NCI-H510A (cell line): ENCODE data around the gene IL1RL1.

Experiments used
- DNase-seq: peaks from one replicate; lab custom pipeline; 2025; lab: John Stamatoyannopoulos, UW

The IL1RL1 gene

DNA sequence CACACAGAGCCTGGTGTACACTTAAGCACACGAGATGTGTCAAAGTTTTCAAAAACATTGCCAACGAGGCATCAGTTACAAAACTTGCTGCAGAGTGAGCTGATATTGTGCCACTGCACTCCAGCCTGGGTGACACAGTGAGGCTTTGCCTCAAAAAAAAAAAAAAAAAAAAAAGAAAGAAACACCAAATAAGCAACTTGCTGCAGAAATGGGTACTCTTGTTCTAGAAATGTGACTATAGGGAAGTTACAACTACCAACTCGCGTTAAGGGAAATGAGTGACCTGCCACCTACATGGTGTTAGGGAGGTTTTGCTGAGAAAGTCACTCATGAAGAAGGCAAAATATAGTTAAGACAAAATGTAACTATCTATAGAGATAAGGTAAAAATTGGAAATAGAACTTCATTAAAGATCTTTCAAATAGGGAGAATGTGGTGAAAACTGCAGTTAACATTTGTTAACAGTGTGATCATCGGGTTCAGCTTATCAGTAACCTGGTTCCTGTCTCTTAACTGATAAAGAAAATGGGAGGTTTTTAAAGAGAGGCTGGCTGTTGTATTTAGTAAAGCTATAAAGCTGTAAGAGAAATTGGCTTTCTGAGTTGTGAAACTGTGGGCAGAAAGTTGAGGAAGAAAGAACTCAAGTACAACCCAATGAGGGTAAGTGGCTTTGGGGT, at the start of gene IL1RL1:
TSS of gene IL1RL1 (plus strand) at position 600 of the 677 bp plus-strand sequence. CDS start 26,702 bp downstream, outside the sequence.
- no peak for DNase-seq

- DNase-seq = no peak
Observed at GRCh38 chr2:102262216-102263129, 48.9 kb upstream of the IL1RL1 start.

GRCh38 chr2:102264952-102265351, 46.4 kb upstream of the IL1RL1 start:
- DNase-seq = no peak

GRCh38 chr2:102266204-102266603, 45.2 kb upstream of the IL1RL1 start:
- no peak for DNase-seq

- no peak for DNase-seq
Observed at GRCh38 chr2:102267774-102268173, 43.6 kb upstream of the IL1RL1 start.

DNA sequence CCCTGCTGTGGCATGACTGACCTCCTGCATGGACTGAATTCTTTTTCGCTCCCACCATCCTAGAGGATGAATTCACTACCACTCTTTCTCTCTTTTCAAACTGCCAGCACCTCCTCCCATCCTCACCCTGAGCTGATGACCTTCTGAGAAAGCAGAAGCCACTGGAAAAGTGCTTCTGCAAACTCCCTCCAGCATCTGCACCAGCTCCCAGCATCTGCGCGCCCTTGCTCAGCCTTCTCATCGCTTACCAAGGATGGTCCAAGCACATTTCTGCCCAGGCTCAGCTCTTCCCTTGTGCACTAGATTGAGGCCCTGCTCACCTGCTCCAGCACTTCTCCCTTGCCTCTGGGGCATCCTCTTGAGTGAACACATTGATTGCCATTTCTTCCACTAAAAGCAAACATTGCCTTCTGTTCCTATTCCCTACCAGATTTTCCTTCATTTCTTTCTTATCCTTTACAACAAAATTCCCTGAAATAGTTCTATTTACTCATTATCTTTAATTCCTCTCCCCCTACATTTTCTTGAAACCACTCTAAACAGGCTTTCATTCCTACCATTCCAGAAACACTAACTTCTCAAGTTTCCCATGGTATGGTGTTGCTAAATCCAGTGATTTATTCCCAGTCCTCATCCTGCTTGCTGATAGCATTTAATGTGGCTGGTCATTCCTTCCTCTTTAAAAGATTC, 42.7 kb upstream of the IL1RL1 start:
- no peak for DNase-seq

- no peak for DNase-seq
Observed at GRCh38 chr2:102269200-102269524, 42.2 kb upstream of the IL1RL1 start.

DNA sequence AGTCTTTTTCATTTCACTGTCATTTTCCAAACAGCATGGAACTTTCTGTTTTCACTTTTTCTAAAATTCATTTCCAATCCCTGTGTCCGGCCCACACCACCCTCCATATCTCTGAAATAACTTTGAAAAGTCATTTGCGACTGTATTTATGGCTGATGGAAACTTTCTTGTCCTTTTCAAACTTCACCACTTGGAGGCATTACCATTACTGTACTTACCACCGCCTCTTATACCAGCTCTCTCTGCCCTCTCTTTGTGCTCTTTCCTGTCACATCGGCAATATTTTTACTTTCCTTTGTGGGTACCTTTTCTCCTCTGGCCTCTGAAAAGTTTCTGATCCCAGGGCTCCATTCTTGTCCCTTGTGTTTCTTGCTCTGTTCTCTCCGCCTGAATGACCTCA, 39.5 kb upstream of the IL1RL1 start:
- DNase-seq = no peak

DNA sequence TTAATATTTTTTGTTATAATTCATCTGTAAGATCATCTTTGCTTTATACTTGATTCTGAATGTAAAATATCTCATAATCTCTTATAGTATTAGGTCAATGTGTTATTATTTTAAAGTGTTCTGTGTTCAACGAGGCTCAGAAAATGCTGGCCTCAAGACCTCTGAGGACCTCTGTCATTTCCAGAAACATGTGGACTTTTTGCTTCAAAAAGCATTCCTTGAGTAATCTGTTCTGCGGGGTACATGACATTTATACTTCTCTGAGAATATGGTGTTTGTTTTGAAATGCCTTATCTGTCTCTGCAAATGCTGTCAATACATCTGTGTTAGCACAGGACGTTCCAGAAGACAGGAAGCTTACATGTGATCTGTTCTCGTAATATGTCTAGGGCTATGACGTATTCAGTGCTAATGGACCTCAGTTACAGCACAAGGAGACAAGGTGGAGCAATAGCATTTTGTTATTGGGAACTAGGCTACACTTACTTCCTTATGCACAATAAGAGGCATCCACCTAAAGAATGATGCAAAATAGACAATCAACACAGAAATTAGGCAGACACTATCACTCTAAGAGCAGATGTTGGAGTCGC, 37.6 kb upstream of the IL1RL1 start:
- no peak for DNase-seq

DNA sequence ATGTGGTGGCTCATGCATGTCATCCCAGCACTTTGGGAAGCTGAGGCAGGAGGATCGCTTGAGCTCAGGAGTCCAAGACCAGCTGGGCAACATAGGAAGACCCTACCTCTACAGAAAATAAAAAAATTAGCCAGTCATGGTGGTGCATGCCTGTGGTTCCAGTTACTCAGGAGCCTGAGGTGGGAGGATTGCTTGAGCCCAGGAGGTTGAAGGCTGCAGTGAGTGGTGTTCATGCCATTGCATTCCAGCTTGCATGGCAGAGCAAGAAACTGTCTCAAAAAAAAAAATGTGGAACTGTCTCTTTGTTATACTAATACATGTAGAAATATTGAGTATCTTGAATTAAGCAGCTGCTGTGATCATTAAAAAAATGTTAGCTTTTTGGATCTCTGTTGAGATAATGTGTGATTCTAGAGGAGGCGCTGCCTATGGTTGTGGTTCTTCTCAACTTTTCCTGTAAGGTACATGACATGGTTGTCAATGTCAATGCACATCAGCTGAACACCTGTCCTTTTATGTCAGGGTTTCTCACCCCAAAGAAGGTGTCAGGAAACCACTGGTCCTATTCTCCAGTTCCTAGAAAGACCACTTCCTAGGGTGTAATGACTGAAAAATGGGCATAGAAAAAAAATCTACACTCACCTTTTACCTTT, 34.7 kb upstream of the IL1RL1 start:
- no peak for DNase-seq

DNA sequence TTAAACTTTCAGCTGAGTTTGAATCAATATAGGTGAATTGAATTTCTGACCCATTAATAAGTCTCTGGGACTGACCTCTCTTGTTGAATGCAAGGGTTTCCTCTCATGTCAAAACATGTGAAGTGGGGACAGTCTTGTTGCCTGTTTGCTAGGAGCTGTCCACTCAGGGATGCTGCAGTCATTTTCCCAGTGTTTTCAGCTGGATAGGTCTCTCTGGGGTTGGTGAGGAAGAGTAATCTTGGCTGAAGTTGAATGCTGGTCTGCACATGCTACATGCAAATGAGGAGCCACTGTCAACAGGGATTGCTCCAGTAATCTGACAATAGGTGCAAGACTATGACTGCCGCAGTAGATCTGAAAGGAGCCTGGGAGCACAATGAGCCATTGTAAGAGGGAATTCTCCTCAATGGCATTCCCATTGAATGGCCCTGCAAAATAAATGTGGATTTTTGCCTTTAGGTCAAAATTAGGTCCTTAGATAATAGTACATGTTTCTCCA, 34.1 kb upstream of the IL1RL1 start:
- DNase-seq = no peak

- DNase-seq = no peak
Observed at GRCh38 chr2:102278720-102279390, 32.5 kb upstream of the IL1RL1 start.

DNA sequence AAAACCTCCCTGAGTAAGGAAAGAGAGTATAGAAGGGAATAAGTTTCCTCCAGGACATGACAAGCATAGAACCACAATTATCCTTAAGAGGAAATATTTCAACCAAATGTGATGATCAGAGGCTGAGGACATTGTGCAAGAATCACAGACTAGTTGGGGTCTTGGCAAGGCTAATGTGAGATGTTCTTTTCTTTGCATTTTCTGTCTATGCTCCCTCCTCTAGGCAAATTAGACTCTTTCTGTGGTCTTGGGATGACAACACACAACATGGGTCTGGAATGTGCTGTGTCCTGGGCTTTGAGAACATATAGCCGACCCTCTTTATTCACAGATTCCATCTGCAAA, 32.0 kb upstream of the IL1RL1 start:
- DNase-seq = no peak

- DNase-seq = no peak
Observed at GRCh38 chr2:102282678-102283091, 28.7 kb upstream of the IL1RL1 start.

- DNase-seq = no peak
Observed at GRCh38 chr2:102283996-102284395, 27.4 kb upstream of the IL1RL1 start.

DNA sequence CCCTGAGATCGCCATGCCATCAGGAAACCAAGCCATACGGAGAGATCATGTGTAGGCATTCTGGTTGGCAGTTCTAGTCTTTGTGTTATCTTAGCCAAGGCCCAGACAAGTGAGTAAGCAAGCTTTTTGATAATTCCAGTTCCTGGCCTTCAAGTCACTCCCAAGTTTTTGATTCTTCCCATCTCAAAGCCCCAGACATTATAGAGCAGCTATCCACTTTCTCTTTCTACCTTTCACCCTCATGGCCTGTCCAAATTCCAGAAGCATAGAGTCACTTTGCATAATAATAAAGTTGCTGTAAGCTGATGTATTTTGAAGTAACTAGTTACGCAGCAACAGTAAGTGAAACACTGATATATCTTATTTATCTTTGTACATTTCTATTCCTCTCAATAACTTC, 26.8 kb upstream of the IL1RL1 start:
- DNase-seq = no peak

GRCh38 chr2:102285368-102285767, 26.0 kb upstream of the IL1RL1 start:
- DNase-seq = no peak

GRCh38 chr2:102286041-102286440, 25.3 kb upstream of the IL1RL1 start:
- no peak for DNase-seq

DNA sequence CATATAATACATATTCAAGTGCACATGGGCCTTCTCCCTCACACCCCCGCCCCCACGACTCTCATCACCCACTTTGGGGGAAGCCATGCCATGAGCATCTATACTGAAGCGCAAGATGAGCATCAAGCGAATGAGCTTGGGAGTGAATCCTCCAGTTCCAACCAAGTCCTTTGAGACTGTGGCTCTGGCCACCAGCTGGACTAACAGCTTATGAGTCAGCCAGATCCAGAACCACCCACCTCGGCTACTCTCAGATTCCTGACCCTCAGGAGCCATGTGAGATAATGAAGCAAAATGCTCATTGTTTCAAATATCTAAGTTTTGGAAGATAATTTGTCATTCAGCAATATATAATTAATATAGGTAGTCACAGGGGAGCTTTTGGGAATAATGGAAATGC, 22.2 kb upstream of the IL1RL1 start:
- no peak for DNase-seq

- no peak for DNase-seq
Observed at GRCh38 chr2:102290594-102290993, 20.8 kb upstream of the IL1RL1 start.
